H9 (cell line): ENCODE measurements around the gene BPIFA1. TPM values are rescaled to one million over a fixed set of nuclear protein-coding genes. Genes with fewer than 3 reads are reported as not detected.

Experiments used
- DNase-seq: peaks from one replicate; pipeline ENCODE4 v3.0.0-alpha.2; 2017
- H2AFZ ChIP-seq: one replicate; pipeline ENCODE4 v1.6.1; 2013; ENCODE audit warnings: mild to moderate bottlenecking, low read length, control low read depth, moderate library complexity
- H2AK5ac ChIP-seq: 2 replicates; pipeline ENCODE4 v1.6.1; 2013; ENCODE audit warnings: low read length, control low read depth, mixed read lengths; ENCODE audit not compliant: insufficient read length
- H2BK120ac ChIP-seq: one replicate; pipeline ENCODE4 v1.6.1; 2013; ENCODE audit warnings: low read depth, mild to moderate bottlenecking, low read length, control low read depth, inconsistent platforms; ENCODE audit not compliant: poor library complexity, severe bottlenecking
- H2BK12ac ChIP-seq: 2 replicates; pipeline ENCODE4 v1.6.1; 2013; ENCODE audit warnings: low read length, control low read depth, mixed read lengths, low read depth; ENCODE audit not compliant: insufficient read length
- H2BK15ac ChIP-seq: 2 replicates; pipeline ENCODE4 v1.6.1; 2013; ENCODE audit warnings: low read depth, low read length, control low read depth
- H2BK20ac ChIP-seq: one replicate; pipeline ENCODE4 v1.6.1; 2013; ENCODE audit warnings: low read depth, mild to moderate bottlenecking, low read length, control low read depth, inconsistent platforms; ENCODE audit not compliant: poor library complexity, severe bottlenecking
- H2BK5ac ChIP-seq: 2 replicates; pipeline ENCODE4 v1.6.1; 2013; ENCODE audit warnings: low read length, control low read depth, mixed read lengths; ENCODE audit not compliant: insufficient read length
- H3K14ac ChIP-seq: 2 replicates; pipeline ENCODE4 v1.6.1; 2013; ENCODE audit warnings: low read length, control low read depth; ENCODE audit not compliant: insufficient read depth
- H3K18ac ChIP-seq: 2 replicates; pipeline ENCODE4 v1.6.1; 2013; ENCODE audit warnings: low read depth, mild to moderate bottlenecking, mixed read lengths, low read length, control low read depth; ENCODE audit not compliant: insufficient read length
- H3K23ac ChIP-seq: 2 replicates; pipeline ENCODE4 v1.6.1; 2013; ENCODE audit warnings: low read length, control low read depth, mixed read lengths, low read depth; ENCODE audit not compliant: insufficient read length
- H3K23me2 ChIP-seq: 2 replicates; pipeline ENCODE4 v1.6.1; 2013; ENCODE audit warnings: low read depth, mild to moderate bottlenecking, mixed read lengths, low read length, control low read depth; ENCODE audit not compliant: insufficient read length, poor library complexity, severe bottlenecking
- H3K27ac ChIP-seq: 2 replicates; pipeline ENCODE4 v1.5.1; 2013; ENCODE audit warnings: low read length, control low read depth, mixed read lengths, low read depth; ENCODE audit not compliant: insufficient read length
- H3K27me3 ChIP-seq: 2 replicates; pipeline ENCODE4 v1.6.1; 2013; ENCODE audit warnings: low read length, control low read depth, inconsistent platforms; ENCODE audit not compliant: insufficient read depth
- H3K4ac ChIP-seq: 2 replicates; pipeline ENCODE4 v1.6.1; 2013; ENCODE audit warnings: low read depth, mild to moderate bottlenecking, control low read depth, inconsistent platforms, low read length, moderate library complexity
- H3K4me1 ChIP-seq: 2 replicates; pipeline ENCODE4 v1.6.1; 2013; ENCODE audit warnings: low read length, control low read depth, inconsistent platforms; ENCODE audit not compliant: insufficient read depth
- H3K4me2 ChIP-seq: 2 replicates; pipeline ENCODE4 v1.6.1; 2013; ENCODE audit warnings: low read length, control low read depth, mixed read lengths; ENCODE audit not compliant: insufficient read length, insufficient read depth
- H3K56ac ChIP-seq: 2 replicates; pipeline ENCODE4 v1.6.1; 2013; ENCODE audit warnings: low read depth, mild to moderate bottlenecking, mixed read lengths, low read length, control low read depth; ENCODE audit not compliant: insufficient read length
- H3K79me1 ChIP-seq: 2 replicates; pipeline ENCODE4 v1.6.1; 2013; ENCODE audit warnings: low read depth, mild to moderate bottlenecking, moderate library complexity, low read length, control low read depth, inconsistent platforms; ENCODE audit not compliant: insufficient read depth, poor library complexity, severe bottlenecking
- H3K79me2 ChIP-seq: 2 replicates; pipeline ENCODE4 v1.6.1; 2013; ENCODE audit warnings: low read length, control low read depth, inconsistent platforms; ENCODE audit not compliant: insufficient read depth
- H3K9ac ChIP-seq: 2 replicates; pipeline ENCODE4 v1.6.1; 2013; ENCODE audit warnings: low read length, control low read depth, mixed read lengths; ENCODE audit not compliant: insufficient read length; ENCODE audit errors: extremely low read depth
- H3K9me3 ChIP-seq: one replicate; pipeline ENCODE4 v1.6.1; 2013; ENCODE audit warnings: low read depth, low read length, inconsistent platforms; ENCODE audit not compliant: control insufficient read depth
- H3T11ph ChIP-seq: one replicate; pipeline ENCODE4 v1.6.1; 2013; ENCODE audit warnings: mild to moderate bottlenecking, low read length, control low read depth, inconsistent platforms
- H4K20me1 ChIP-seq: one replicate; pipeline ENCODE4 v1.6.1; 2013; ENCODE audit not compliant: control insufficient read depth, insufficient read length, insufficient read depth
- H4K5ac ChIP-seq: 2 replicates; pipeline ENCODE4 v1.6.1; 2013; ENCODE audit warnings: low read depth, mild to moderate bottlenecking, mixed read lengths, low read length, control low read depth; ENCODE audit not compliant: insufficient read length
- H4K8ac ChIP-seq: replicated peaks from 2 replicates; pipeline ENCODE4 v1.6.1; 2013; ENCODE audit warnings: low read length, control low read depth, mixed read lengths, low read depth; ENCODE audit not compliant: insufficient read length
- H4K91ac ChIP-seq: 2 replicates; pipeline ENCODE4 v1.6.1; 2013; ENCODE audit warnings: low read depth, mild to moderate bottlenecking, moderate library complexity, mixed read lengths, low read length, control low read depth; ENCODE audit not compliant: insufficient read length
- H3K27ac Mint-ChIP-seq, 3 experiments: 2 replicates in 2 of 3; 3 replicates in 1 of 3; pipeline ENCODE4 v1.8.0; 2020 to 2021; ENCODE audit warnings: mixed read lengths in 3 of 3, mild to moderate bottlenecking in 1 of 3, moderate library complexity in 1 of 3
- H3K27me3 Mint-ChIP-seq: 2 replicates; pipeline ENCODE4 v1.8.0; 2021; ENCODE audit warnings: low read depth, mild to moderate bottlenecking, moderate library complexity, mixed read lengths
- H3K36me3 Mint-ChIP-seq, 3 experiments: 2 replicates in 2 of 3; 3 replicates in 1 of 3; pipeline ENCODE4 v1.8.0; 2020 to 2021; ENCODE audit warnings: low read depth in 3 of 3, mixed read lengths in 3 of 3; ENCODE audit not compliant: insufficient read depth in 1 of 3
- H3K4me1 Mint-ChIP-seq, 2 experiments: 2 replicates each; pipeline ENCODE4 v1.8.0; 2020; ENCODE audit warnings: mixed read lengths in 2 of 2
- H3K4me3 Mint-ChIP-seq, 2 experiments: 2 replicates in 1 of 2; 3 replicates in 1 of 2; pipeline ENCODE4 v1.8.0; 2020 to 2021; ENCODE audit warnings: mild to moderate bottlenecking in 2 of 2, mixed read lengths in 2 of 2, moderate library complexity in 1 of 2
- H3K9me3 Mint-ChIP-seq, 2 experiments: 2 replicates in 1 of 2; 3 replicates in 1 of 2; pipeline ENCODE4 v1.8.0; 2020; ENCODE audit warnings: mild to moderate bottlenecking in 2 of 2, mixed read lengths in 2 of 2, moderate library complexity in 1 of 2
- WGBS: extraction: QIAGEN DNeasy Blood & Tissue Kit; methylation state at CpG from one replicate; pipeline ENCODE4 v1.1.7; 2013; ENCODE audit warnings: missing lambda C conversion rate, low lambda C conversion rate, mixed read lengths; ENCODE audit not compliant: insufficient read length; ENCODE audit errors: extremely low coverage; 5-methylcytosine and 5-hydroxymethylcytosine counted together
- total RNA-seq: library from RNA; stranded (reverse); gene quantifications from 2 replicates; pipeline ENCODE4 v1.2.1, GENCODE V29; 2021
- TF ChIP-seq, protein P1 (sequence below): fragments of 200-600 bp; sonication (generic); conservative IDR thresholded peaks from 3 replicates; pipeline ENCODE4 v1.8.0; 2021; ENCODE audit warnings: antibody characterized with exemption, mild to moderate bottlenecking

BPIFA1 gene
- total RNA-seq, 1 experiment from 2014 or later = not detected

DNA sequence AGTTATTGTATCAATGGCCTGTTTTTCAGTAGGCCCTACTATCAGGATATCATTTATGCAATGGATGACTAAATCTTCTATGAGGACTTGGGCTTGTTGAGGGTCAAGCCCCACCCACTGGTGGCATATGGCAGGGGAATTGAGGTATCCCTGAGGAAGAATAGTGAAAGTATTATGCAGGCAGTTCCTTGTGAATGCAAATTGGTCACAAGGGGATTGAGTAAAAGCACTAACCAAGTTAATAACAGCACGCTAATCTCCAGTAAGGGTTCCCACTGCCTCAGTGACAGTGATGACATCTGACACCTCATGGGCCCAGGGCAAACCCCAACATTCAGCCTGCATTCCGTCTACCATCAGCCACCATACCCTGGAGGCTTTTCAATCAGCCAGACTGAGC is 14.9 kb downstream of the BPIFA1 start:
- no peak overlapping the region for H4K5ac ChIP-seq
- H3K79me2 ChIP-seq = no peaks in the 10 kb centered on the region
- Mint-ChIP-seq H3K36me3 (no peaks in the 10 kb centered on the region), H3K27ac (no peak overlapping the region), H3K9me3 (no peaks in the 10 kb centered on the region; a peak in 1 of 5 replicates), H3K4me3 (no peak overlapping the region), H3K4me1 (peaks cover 4% of the 10 kb centered on the region in 2 experiments; a peak in 3 of 4 replicates), H3K27me3 (peaks cover 7% of the 10 kb centered on the region)
- H2BK12ac ChIP-seq = no peak overlapping the region
- H3T11ph ChIP-seq = no peak overlapping the region
- TF ChIP-seq, protein P1, sequence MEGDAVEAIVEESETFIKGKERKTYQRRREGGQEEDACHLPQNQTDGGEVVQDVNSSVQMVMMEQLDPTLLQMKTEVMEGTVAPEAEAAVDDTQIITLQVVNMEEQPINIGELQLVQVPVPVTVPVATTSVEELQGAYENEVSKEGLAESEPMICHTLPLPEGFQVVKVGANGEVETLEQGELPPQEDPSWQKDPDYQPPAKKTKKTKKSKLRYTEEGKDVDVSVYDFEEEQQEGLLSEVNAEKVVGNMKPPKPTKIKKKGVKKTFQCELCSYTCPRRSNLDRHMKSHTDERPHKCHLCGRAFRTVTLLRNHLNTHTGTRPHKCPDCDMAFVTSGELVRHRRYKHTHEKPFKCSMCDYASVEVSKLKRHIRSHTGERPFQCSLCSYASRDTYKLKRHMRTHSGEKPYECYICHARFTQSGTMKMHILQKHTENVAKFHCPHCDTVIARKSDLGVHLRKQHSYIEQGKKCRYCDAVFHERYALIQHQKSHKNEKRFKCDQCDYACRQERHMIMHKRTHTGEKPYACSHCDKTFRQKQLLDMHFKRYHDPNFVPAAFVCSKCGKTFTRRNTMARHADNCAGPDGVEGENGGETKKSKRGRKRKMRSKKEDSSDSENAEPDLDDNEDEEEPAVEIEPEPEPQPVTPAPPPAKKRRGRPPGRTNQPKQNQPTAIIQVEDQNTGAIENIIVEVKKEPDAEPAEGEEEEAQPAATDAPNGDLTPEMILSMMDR = no peak
- no peaks in the 10 kb centered on the region for H3K79me1 ChIP-seq
- H2BK15ac ChIP-seq = no peak overlapping the region
- H3K27me3 ChIP-seq = no peaks in the 10 kb centered on the region
- H3K4ac ChIP-seq = no peak overlapping the region
- H4K20me1 ChIP-seq = no peaks in the 10 kb centered on the region
- no peaks in the 10 kb centered on the region for H3K4me1 ChIP-seq
- no peak overlapping the region for H2AK5ac ChIP-seq
- H3K23ac ChIP-seq = no peak overlapping the region
- H3K27ac ChIP-seq = no peak overlapping the region
- no peak for DNase-seq
- H2BK120ac ChIP-seq = no peak overlapping the region
- H4K91ac ChIP-seq = no peak overlapping the region
- no peak overlapping the region for H2BK20ac ChIP-seq
- H3K14ac ChIP-seq = no peak overlapping the region
- H2BK5ac ChIP-seq = no peak overlapping the region
- no peak overlapping the region for H2AFZ ChIP-seq
- H3K9ac ChIP-seq = no peak overlapping the region
- H3K23me2 ChIP-seq = no peaks in the 10 kb centered on the region
- H3K18ac ChIP-seq = no peak overlapping the region
- no peak overlapping the region for H3K4me2 ChIP-seq
- no CpG with 5 or more reads among the region's 2 CpGs for WGBS
- no peak overlapping the region for H3K56ac ChIP-seq
- H3K9me3 ChIP-seq = no peaks in the 10 kb centered on the region
- no peak overlapping the region for H4K8ac ChIP-seq
